Activated CD4-positive, alpha-beta T cell treated with anti-CD3 and anti-CD28 coated beads for 1 hour (primary cell): ENCODE measurements around the gene CEP85.

Experiments used
- DNase-seq: peaks from one replicate; pipeline ENCODE4 v3.0.0-alpha.2; 2020

The CEP85 gene

DNA sequence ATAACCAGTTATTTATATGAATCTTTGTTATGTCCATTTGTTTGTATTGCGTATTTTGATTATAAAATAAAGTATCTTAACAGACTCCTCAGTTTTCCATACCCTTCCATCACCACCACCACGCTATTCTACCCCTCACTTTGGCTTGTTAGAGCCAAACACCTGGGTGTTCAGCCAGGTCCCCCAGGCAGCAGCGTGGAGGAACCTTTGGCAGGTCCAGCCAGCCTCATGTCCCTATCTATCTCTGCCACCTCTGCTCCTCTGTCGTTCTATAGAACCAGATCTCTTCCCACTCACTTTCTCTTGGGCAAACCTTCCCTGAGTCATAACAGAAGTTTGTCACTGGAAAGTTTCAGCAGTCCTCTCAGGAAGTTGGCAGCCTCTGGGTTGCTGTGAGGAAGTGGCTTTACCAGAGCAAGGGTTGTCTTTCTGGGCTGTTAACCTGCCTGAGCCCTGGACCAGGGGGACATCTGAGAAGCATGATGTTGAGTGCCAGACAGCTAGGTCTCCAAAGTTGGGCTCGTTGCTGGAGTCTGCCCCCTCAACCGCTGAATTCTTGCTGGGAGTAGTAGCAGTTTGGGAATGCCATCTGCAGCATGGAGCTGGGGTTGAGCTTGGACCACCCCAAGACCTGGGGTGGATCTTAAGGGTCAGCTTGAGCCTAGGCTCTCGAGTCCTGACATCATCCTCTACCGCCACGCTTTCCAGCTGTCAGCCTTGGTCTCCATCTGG is 44.9 kb downstream of the CEP85 start:
- no peak for DNase-seq

DNA sequence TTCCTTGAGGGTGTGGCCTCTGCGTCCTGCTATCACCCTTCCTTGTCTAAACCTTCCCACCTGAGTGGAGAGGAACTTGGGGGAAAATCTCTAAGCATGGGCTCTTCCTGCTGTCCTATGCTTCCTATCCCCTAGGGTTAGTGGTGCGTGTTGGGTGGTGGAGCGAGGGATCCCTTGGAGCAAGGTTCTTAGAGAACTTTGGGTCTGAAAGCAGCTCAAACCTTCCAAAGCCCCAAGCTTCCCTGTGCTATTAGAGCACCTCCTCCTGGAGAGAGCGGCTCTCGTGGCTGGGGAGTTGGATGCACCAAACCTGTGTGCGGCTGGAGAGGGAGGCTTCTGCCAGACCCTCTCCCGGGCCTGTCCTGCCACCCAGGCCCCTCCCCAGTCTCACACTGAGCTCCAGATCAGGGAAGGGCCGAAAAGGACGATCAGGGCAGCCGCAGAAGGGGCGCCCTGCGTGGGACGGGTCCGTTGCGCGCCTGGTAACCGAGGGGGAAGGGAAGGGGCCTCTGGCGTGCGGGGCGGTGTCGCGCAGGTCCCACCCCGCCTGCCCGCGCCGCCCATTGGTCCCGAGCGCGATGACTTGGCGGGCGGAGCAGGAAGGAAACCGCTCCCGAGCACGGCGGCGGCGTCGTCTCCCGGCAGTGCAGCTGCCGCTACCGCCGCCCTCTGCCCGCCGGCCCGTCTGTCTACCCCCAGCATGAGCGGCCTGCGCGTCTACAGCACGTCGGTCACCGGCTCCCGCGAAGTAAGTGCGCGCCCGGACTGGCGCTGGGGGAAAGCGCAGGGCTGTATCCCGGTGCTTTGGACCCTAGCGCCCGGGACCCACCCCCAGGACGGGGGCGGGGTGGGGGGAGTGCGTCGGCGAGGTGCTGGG is 45.7 kb downstream of the CEP85 start, which contains the start of gene SH3BGRL3:
Gene SH3BGRL3 (plus strand): TSS at position 631 of the 877 bp plus-strand sequence. CDS start 70 bp downstream, at position 701.
- DNase-seq = peak; percentile 77

DNA sequence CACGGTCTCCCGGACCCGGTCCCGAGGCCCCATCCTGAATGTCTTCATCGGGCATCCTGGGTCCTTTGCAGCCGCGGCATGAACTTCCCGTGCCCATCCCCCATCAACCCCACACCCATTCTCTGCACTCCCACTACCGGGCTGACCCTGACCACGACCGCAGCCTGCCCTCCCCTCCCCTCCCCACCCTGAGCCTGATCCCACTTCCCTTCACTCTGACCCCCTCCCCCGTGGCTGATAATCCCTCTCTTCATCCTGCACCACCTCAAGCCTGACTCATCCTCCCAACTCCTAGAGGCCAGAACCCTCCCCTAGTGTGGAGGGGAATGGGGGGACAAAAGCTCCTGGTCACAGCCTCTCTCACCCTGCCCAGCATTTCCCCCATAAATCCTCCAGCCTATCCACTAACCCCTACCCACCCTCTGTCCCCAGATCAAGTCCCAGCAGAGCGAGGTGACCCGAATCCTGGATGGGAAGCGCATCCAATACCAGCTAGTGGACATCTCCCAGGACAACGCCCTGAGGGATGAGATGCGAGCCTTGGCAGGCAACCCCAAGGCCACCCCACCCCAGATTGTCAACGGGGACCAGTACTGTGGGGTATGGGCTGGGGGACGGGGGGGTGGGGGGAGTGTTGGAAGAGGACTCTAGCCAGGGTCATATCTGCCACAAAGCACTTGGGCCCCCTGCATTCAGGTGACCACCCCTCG is 46.5 kb downstream of the CEP85 start:
- no peak for DNase-seq

DNA sequence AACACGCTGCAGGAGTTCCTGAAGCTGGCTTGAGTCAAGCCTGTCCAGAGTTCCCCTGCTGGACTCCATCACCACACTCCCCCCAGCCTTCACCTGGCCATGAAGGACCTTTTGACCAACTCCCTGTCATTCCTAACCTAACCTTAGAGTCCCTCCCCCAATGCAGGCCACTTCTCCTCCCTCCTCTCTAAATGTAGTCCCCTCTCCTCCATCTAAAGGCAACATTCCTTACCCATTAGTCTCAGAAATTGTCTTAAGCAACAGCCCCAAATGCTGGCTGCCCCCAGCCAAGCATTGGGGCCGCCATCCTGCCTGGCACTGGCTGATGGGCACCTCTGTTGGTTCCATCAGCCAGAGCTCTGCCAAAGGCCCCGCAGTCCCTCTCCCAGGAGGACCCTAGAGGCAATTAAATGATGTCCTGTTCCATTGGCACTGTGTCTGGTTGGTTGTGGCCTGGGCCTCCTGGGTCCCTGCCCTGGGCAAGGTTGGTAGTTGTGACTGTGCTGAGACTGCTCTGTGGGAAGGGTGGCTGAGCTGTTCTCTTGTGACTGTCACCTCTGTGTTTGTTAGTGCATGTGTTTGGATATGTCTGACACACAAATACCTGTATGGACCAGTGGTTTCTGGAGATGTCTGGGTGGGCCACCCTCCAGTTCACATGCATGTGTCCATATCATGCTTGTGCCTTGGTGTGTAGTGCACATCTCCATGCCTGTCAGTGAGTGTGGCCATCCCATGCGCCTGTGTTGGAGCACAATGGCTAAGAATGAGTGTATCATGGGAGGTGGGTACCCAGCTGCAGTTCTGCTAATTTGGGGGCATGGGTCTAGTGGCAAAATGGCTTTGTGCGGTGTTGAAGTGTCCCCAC is 47.3 kb downstream of the CEP85 start:
- no peak for DNase-seq

DNA sequence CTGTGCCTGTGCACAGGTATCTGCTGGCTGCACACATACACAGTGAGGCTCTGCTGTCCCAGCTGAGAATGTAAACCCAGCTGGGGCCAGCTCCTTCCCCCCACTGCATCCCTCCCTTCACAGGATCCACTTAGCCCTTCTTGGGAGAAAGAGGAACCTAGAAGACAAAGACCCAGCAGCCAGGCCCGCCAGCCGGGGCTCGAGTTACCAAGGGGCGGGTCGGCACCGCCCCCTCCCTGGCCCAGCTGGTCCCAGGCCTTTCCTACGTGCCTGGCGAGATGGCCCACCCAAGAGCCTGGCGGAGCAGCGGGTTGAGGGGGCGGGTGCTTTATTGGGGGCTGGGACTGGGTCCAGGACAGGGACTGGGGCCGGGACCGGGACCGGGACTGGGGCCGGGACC is 48.0 kb downstream of the CEP85 start:
- no peak for DNase-seq

DNA sequence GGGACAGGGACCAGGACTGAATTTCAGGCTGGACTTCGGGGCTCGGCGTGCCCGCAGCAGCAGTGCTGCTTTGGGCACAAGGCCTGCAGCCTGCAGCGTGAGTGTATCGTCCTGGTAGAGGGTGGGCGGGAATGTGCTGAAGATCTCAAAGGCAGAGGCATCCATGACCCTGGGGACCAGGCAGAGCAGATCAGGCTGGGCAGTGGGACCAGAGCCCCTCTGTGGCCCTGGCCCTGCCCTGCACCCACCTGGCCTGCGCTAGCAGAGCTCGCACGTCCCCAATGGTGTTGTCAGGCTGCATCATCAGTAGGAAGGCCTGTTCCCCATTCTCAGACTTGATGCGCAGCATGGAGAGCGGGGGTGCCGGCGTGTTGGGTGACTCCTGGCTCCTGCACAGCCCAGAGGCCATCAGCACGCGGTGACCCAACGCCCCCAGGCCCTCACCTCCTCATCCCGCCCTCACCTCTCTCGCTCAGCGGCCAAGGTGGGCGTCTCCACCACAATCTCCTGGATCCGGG is 48.5 kb downstream of the CEP85 start:
- no peak for DNase-seq

DNA sequence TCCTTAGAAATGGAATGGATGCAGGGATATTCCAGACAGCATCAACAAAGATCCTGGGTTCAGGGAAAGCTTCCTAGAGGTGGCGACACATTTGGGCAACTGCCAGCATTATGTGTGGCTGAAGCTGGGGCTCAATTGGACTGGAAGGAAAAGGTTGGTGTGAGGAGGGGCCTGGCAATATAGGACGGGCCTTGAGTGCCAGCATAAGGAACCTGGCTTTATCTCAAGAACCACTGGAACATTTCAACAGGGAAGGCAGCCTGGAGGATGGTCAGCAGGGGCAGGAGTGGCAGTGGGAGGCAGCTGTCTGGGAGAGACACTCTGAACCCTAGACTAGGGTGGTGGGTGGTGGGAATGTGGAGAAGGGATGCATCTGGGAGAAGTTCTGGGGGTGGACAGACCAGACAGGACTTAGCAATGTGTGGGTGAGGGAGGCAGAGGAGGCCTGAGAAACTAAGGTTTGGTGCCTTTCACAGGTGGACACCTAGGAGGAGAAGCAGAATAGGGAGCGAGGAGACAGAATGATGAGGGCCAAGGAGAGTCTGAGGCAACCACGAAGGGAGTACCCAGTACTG is 49.4 kb downstream of the CEP85 start:
- DNase-seq = no peak

DNA sequence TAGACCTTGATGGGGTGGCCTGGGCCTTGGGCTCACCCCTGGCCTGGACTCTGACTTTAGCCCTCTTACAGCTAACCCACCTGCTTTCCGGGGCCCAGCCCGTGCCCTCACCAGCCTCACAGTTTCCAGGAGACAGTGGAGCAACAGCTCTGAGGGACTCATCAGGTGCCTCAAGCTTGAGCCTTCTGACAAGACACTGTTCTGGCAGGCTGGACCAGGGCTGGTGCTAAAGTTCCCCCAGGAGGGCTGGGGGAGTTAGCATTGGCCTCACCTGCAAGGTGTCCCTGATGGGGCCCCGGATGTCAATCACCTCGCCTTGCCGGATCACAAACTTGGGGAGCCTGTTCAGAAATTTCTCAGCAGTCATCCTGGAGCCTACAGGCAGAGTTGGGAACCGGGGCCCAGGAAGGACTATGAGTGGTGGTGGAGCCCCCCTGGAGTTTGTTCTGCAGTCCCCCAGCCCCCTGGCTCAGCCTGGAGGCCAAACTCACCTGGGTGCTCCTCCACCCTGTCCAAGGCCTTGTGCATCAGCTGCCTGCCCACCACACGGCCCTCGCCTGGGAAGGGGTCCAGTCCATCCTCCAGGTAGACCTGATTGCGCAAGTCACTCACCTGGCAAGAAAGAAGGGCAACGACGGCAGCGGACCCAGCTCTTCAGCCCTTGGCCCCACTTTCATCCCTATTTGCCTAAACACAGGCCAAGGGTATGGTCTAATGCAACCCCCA is 50.0 kb downstream of the CEP85 start:
- no peak for DNase-seq

DNA sequence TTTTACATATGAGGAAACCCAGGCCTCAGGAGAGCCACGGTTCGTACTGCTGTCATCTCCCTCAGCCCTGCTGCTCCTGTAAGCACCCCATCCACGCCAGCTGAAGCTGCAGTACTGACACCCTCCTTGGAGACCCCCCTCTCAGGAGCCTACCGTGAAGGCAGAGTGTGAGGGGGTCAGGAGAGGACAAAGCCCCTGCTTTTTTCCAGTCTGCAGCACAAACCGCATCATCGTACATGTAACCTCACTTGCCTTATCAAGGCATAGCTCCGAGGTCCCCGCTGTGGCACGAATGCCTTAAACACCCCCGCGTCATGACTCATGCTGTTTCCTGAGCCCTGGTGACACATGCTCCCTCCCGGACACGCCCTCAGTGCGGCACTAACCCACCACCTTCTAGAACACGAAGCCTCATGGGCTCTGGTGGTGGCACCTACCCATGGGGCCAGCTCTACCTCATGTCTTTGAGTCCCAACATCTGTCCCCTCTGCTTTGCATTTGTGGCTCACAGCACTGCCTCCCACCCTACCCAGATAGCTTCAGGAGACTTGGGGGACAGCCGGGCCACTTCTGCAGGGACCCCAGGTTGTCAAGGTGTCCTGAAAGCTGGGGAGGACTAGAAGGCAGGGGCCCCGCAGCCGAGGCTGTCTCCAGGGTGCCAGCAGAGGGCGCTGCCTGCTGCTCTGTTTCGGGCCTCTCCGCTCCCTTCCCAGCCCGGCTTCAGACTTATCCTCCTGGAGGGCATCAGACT is 50.8 kb downstream of the CEP85 start:
- peak; percentile 94 for DNase-seq

DNA sequence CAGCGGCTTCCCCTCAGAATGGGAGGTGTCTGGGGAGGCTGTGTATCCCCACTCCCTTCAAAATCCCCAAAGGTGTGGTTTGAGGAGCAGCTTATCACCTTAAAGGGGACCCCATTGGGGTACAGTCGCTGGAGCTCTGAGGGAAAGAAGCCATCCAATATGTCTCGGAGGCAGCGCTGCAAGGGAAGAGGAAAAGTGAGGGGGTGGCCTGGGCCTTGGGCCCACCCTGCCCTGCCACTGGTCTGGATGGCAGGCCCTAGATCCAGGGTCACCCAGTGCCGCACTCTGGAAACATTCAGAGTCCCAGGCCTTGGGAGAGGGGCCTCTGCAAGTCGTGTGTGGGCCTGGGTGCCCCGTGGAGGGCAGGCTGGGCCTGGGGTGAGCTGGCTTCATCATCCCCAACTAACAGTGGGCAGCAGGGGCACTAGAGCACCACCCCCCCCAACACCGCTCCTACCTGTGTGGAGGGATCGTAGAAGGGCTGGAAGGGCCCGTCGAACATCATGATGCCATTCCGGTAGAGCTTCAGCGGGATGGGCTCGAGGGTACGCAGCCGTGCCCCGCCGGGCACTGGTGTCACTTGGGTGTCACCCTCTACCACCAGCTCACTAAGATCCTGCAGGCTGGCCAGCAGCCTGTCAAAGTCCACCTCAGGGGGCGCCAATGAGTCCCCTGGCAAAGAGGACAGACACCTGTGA is 51.5 kb downstream of the CEP85 start:
- DNase-seq = no peak

DNA sequence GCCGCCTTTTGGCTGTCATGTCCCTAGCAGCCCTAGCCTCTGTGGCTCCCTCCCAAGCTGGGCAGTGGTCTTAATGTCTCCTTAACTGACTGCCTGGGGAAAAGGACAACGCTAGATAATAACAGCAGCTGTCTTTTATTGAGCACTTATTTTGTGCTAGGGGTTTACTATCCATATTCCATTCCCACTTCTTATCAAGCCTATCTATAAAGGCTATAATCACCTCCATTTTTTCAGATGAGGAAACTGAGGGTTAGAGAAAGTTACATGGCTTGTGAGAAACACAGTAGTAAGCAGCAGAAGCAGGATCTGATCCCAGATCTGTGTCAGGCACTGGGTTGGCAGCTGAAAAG is 52.0 kb downstream of the CEP85 start:
- DNase-seq = no peak

DNA sequence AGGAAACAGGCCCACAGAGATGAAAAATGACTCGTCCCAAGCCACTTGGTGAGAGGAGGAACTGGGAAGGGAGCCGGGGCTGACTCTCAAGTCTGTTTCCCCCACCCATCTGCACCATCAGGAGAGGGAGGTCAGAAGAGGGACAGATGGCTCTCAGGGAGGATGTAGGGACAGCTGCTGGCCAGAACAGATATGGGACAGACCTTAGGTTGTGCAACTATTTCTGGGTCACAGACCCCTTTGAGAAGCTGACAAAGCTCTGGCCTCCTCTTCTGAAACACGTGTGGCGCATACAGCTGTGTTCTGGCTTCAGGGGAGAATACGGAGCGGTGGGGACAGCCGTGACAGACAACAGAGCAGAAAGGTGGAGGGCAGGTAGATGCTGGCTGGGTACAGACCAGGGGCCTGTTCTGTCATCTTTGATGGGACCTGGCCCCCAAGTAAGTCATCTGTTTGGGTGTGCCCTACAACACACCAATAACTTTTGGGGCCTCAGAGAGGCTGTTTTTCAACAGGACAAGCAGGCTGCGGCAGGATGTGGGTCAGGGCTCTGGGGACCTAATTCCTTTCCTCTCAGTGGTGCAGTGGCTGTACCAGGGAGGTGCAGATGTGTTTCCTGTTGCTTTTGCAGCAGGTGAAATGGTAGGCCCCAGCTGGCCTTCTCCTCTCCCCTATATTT is 53.2 kb downstream of the CEP85 start:
- peak; percentile 40 for DNase-seq

DNA sequence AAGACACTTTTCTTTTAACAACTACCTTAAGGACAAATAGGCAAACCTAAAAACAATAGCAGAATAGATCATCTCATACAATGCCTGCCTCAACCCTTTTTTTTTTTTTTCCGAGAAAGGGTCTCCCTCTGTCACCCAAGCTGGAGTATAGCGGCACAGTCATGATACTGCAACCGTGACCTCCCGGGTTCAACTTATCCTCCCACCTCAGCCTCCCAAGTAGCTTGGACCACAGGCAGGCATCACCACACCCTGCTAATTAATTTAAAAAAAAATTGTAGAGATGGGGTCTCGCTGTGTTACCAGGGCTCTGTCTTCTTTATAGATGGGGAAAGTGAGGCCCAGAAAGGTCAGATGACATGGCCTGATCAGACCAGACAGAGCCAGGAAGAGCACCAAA is 53.8 kb downstream of the CEP85 start:
- no peak for DNase-seq

DNA sequence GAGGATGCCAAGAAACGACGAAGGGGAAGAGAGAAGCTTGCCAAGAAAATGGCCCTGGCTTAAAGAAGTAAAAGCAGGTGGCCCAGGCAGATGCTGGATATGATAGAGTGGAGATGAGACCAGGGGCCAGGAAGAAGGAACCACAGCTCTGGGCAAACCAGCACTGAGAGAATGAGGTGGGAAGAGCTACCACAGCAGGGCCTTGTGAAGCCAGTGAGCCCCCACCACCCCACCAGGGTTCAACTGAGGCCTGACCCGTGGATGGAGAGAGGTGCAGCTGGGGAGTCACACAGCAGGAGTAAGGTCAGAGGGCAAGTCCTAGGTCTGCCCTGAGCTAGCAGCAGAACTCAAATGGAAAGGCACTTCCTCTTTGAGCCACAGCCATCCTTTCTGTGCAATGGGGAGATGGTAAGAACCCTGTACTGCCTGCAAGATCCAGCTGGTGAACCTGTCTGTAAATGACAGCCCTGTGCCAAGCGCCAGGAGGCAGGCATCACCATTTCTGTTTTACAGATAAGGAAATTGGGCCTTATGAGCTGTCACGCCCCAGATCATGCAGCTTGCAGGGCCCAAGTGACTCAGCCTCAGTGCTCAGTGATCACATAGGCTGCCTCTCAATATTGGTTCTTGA is 54.4 kb downstream of the CEP85 start:
- DNase-seq = peak; percentile 58

DNA sequence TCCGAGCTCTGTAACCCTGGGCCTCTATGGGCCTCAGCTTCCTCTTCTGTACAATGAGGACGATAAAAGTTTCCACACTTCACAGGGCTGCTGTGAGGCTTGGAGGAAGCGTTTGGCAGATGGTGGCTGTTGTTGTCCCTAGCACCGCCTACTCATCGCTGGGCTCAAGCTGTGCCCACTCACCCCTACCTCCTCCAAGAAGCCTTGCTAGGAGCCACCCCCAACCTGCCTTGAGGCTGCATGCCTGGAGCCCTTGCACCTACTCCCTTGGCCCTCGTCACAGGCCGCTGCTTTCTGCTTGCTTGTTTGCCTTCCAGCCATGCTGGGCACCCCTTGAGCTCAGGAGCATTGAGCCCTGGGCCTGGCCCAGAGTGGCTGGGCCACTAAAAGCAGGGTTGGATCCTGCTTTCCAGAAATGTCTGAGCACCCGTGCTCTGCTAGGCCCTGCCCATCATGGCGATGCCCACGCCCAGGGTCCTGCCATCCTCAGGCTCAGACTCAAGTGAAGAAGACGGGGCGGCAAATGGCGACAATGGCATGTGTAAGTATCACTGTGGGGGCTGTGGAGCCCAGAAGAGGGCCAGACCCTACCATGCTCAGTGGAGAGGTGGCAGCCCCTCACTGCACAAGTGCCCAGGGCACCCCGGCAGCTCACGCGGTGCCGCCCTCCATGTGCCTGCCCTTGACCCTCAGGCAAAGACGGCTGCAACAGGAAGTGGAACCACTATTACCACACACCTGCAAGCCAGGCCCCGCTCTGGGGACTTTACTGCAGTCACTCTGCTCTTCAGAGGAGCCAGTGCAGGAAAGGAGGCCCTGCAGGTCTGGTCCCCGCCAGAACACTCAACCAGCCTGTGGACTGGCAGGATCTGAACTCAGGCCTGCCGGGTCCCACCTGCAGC is 55.4 kb downstream of the CEP85 start:
- no peak for DNase-seq

DNA sequence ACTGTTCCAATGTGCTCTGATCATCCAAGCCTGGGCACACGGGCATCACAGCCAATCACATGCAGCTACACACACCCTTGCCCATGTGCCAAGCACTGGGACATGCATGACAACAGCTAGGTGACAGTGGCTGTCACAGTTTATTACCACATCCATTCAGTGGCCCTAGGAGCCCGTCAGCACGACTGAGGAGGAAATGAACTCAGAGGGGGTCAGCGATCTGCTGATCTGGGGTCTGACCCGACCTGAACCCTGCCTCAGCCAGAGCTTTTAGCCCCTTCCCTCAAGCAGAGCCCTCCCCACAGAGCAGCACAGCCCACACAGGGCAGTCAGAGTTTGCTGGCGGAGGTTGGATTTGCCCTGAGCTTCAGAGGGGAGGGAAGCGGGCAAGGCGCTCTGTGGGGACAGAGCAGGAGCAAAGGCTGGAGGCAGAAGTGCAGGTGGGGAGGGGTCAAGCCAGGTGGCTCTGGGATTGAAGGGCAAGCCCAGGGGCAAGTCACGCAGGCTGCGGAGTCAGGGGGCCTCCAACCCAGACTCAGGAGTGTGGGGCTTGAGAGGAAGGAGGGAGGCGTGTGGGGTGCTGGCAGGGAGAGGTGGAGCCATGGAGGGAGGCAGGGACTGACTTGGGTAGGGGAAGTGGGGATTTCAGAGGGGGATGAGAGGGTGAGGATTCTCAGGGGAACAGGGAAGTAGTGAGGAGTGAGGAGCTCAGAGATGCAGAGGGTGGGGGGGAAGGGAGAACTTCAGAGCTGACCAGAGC is 56.3 kb downstream of the CEP85 start:
- no peak for DNase-seq

DNA sequence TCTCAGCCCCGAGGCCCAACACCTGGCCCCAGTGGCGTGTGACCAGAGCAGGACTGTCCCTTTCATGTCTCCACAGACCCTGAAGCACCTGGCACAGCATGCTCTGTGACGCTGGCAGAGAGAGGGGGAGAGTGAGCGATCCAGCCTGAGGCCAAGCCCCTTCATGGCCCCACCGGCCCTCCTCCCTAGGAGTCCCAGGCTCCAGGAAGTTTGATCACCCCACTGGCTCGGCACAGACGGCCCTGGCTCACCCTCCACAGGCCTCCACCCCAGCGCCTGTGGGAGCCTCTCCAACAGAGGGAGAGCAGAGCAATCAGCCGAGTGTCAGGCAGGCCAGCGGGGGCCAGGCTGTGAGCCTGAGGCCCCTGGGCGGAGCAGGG is 56.9 kb downstream of the CEP85 start:
- no peak for DNase-seq
